ENCODE results near the gene SLAMF6.
A peak's percentile ranks its signal among the peaks of the same experiment; 100 is the strongest.

GRCh38 chr1:160544647-160545046 lies 21.6 kb upstream of the SLAMF6 start:
- TF ChIP-seq, protein P1, sequence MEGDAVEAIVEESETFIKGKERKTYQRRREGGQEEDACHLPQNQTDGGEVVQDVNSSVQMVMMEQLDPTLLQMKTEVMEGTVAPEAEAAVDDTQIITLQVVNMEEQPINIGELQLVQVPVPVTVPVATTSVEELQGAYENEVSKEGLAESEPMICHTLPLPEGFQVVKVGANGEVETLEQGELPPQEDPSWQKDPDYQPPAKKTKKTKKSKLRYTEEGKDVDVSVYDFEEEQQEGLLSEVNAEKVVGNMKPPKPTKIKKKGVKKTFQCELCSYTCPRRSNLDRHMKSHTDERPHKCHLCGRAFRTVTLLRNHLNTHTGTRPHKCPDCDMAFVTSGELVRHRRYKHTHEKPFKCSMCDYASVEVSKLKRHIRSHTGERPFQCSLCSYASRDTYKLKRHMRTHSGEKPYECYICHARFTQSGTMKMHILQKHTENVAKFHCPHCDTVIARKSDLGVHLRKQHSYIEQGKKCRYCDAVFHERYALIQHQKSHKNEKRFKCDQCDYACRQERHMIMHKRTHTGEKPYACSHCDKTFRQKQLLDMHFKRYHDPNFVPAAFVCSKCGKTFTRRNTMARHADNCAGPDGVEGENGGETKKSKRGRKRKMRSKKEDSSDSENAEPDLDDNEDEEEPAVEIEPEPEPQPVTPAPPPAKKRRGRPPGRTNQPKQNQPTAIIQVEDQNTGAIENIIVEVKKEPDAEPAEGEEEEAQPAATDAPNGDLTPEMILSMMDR (IDR thresholded peaks at IDR 0.05; ENCODE audit: low read depth, low read length, poor library complexity, severe bottlenecking), result peak; percentile 81
- no peak for TF ChIP-seq EZH2phosphoT487 (IDR thresholded peaks at IDR 0.05; ENCODE audit: borderline replicate concordance, low read length)
